Pancreas (tissue), 10 donors: ENCODE results near the gene PDE7B. TPM values are rescaled to one million over a fixed set of nuclear protein-coding genes. Genes with fewer than 3 reads are reported as not detected.
"Not testable (repeated sequence)": the region's sequence is repeated elsewhere in the genome, so short reads cannot be mapped to it uniquely, and the experiment has no call there.

Experiments used
- ATAC-seq, 4 donors: fragments of 200-7000 bp; cut with Tn5 transposase; one replicate each; pipeline versions ENCODE4 v1.8.0 to v1.9.1; 2020; ENCODE audit warnings: mild to moderate bottlenecking in 4 of 4, moderate library complexity in 4 of 4
- DNase-seq, 6 donors: peaks; one replicate each; pipeline ENCODE4 v3.0.0-alpha.2; 2020
- FAIRE-seq: peaks from 2 replicates; lab custom pipeline; 2012; peaks lifted over from hg19 to GRCh38; lab: Jason Lieb, UNC
- H3K27ac ChIP-seq, 4 donors: fragments of 200-600 bp; sonication (generic); 1 replicate in 3 of 4; 2 replicates in 1 of 4; pipeline versions ENCODE4 v1.5.0 to v1.8.0; 2020
- H3K27me3 ChIP-seq, 4 donors: fragments of 200-600 bp; one replicate each; pipeline ENCODE4 v1.8.0; 2021
- H3K36me3 ChIP-seq, 3 donors: fragments of 200-600 bp; sonication (generic) in 1 of 3; one replicate each; pipeline versions ENCODE4 v1.5.0 to v1.8.0; 2020 to 2021
- H3K4me1 ChIP-seq, 3 donors: fragments of 200-600 bp; one replicate each; pipeline ENCODE4 v1.8.0; 2021
- H3K4me3 ChIP-seq, 4 donors: fragments of 200-600 bp; sonication (generic) in 2 of 4; one replicate each; pipeline versions ENCODE4 v1.5.0 to v1.8.0; 2020 to 2021
- H3K9me3 ChIP-seq, 4 donors: fragments of 200-600 bp; one replicate each; pipeline ENCODE4 v1.8.0; 2021
- WGBS, 2 donors: extraction: QIAGEN DNeasy Blood & Tissue Kit; methylation state at CpG; one replicate each; pipeline ENCODE4 v1.1.7; 2013; 5-methylcytosine and 5-hydroxymethylcytosine counted together
- intact Hi-C, 3 donors: fragments of 100-400 bp; cut with DNase I; formaldehyde crosslinking; loops; one replicate each; pipeline versions ENCODE4 v1.11.1 to v1.14.2; 2022
- polyA plus RNA-seq, 2 donors: library from polyadenylated mRNA; stranded (reverse); fragments of 200-250 nt; gene quantifications; one replicate each; pipeline ENCODE4 v1.2.3, GENCODE V29; 2013
- total RNA-seq, 6 donors: library from RNA; stranded (reverse); fragmentation: NEBNext Ultra II Directional in 4 of 6; extraction: Animal tissue kit (Norgen Biotek cat#: 25700) in 4 of 6; gene quantifications; one replicate each; pipeline versions ENCODE4 v1.2.1 to v1.2.4, GENCODE V29; 2021 to 2023
- TF ChIP-seq, protein P1 (sequence below), 4 donors: fragments of 200-600 bp; sonication (generic) in 3 of 4; IDR thresholded peaks; one replicate each; pipeline versions ENCODE4 v1.5.0 to v1.8.0; 2021; ENCODE audit warnings: antibody characterized with exemption in 4 of 4
- donor health status: healthy with polysubstance abuse.
- donor health status: DM: no; HTN: no; CAD: no; lungs with moderate emphysema.
- donor health status: DM: no; HTN: no; CAD: no.
- donor health status: control.
- donor health status: control.
- donor health status: Bipolar disorder and iron deficiency.
- donor health status: DM: yes; HTN: yes; CAD: no.
- donor health status: DM: no; HTN: no; CAD: no.
- donor health status: DM: no; HTN: no; CAD: no.
- donor health status: DM: yes; HTN: yes; CAD: no.

PDE7B gene
- total and polyA plus RNA-seq, 8 donors, result 0.38 to 1.7 (median 0.76) TPM

DNA sequence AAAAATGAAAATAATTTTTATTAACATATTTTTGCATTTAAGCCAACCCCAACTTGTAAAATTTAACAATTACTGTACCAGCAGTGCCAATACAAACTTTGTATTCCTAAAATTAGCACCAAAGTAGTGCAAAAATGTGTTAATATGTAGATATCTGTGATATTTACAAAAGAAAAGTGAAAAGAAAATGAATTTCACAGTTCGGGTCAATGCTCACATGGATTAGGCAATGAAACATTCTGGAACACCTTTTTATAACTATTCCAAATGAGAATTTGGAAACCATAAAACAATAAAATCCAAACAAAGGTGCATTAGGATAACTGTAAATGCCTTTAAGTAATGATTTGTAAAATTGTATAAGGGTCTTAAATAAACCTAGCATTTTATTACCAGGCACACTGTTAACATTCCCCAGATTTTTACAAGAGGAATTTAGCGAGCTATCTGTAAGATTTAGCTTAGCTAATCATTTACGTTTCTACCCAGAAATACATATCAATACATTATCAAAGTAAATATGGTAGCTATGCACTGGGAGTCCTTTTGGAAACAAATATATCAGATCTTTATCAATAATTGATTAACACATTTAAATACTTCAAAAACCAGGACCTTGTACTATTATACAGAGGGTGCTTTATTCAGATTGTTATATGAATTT, 286.4 kb downstream of the PDE7B start:
- DNase-seq, result no peak
- FAIRE-seq, result no peak
- intact Hi-C loops, result no loop called here
- no peaks in the 10 kb centered on the region for H3K36me3 ChIP-seq
- H3K9me3 ChIP-seq, result no peaks in the 10 kb centered on the region
- H3K27ac ChIP-seq, result peak overlapping the region in 2 of 4 donors; percentile 17 to 37
- ATAC-seq, result peak in 2 of 4 donors; percentile 35 to 40
- H3K27me3 ChIP-seq, result no peaks in the 10 kb centered on the region
- TF ChIP-seq, protein P1, sequence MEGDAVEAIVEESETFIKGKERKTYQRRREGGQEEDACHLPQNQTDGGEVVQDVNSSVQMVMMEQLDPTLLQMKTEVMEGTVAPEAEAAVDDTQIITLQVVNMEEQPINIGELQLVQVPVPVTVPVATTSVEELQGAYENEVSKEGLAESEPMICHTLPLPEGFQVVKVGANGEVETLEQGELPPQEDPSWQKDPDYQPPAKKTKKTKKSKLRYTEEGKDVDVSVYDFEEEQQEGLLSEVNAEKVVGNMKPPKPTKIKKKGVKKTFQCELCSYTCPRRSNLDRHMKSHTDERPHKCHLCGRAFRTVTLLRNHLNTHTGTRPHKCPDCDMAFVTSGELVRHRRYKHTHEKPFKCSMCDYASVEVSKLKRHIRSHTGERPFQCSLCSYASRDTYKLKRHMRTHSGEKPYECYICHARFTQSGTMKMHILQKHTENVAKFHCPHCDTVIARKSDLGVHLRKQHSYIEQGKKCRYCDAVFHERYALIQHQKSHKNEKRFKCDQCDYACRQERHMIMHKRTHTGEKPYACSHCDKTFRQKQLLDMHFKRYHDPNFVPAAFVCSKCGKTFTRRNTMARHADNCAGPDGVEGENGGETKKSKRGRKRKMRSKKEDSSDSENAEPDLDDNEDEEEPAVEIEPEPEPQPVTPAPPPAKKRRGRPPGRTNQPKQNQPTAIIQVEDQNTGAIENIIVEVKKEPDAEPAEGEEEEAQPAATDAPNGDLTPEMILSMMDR (IDR thresholded peaks at IDR 0.05), result no peak
- no peak overlapping the region for H3K4me3 ChIP-seq
- peaks cover 6 to 13% (median 7%) of the 10 kb centered on the region in 3 donors for H3K4me1 ChIP-seq
- 15 to 18% methylated on average over 3 of the region's 3 CpGs for WGBS, 2 donors

DNA sequence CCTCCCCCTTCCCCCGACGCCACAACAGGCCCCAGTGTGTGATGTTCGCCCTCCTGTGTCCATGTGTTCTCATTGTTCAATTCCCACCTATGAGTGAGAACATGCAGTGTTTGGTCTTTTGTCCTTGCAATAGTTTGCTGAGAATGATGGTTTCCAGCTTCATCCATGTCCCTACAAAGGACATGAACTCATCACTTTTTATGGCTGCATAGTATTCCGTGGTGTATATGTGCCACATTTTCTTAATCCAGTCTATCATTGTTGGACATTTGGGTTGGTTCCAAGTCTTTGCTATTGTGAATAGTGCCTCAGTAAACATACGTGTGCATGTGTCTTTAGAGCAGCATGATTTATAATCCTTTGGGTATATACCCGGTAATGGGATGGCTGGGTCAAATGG, 287.6 kb downstream of the PDE7B start:
- H3K9me3 ChIP-seq, ATAC-seq, H3K27ac ChIP-seq, H3K27me3 ChIP-seq, DNase-seq, intact Hi-C loops, H3K36me3 ChIP-seq, H3K4me3 ChIP-seq, FAIRE-seq: not testable (repeated sequence)
- WGBS, 2 donors, result 93 to 95% methylated on average over 5 of the region's 6 CpGs
- peaks cover 6 to 13% (median 7%) of the 10 kb centered on the region in 3 donors for H3K4me1 ChIP-seq

DNA sequence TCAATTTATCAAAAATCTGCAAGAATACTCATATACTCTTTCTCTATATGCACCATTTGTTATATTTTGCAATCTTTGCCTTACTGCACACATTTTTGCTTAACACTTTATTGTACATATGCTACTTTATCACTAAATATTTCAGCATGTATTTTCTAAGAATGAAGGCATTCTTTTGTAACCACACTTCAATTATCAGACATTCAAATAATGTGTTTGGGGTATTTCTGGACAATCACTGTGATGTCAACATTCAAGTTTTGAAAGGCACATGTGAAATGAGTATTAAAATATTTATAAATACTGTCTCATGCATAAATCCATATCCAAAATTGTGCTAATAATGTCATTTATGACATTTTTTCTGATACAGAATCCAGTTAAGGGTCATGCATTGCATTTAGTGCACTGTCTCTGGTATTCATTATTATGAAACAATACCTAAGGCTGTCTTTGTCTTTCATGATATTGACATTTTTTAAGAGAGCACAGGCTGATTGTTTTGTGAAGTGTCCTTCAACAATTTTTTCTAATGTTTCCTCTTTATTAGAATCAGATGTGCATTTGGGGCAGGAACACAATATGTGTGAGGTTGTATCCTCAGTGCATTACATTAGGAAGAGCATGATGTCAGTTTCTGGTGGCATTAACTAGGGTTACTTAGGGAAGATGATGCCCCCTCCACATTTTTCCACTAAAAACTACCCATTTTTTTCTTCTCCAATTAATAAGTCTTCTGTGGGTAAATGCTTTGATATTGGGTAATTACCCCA, 292.9 kb downstream of the PDE7B start:
- FAIRE-seq (peak; percentile 9), DNase-seq (no peak), ATAC-seq (no peak)
- Histone ChIP-seq H3K4me3 (no peak overlapping the region), H3K9me3 (no peaks in the 10 kb centered on the region), H3K27ac (no peak overlapping the region), H3K36me3 (no peaks in the 10 kb centered on the region), H3K27me3 (no peaks in the 10 kb centered on the region), H3K4me1 (no peaks in the 10 kb centered on the region)
- intact Hi-C loops, result no loop called here
- TF ChIP-seq, protein P1 (IDR thresholded peaks at IDR 0.05), result no peak

DNA sequence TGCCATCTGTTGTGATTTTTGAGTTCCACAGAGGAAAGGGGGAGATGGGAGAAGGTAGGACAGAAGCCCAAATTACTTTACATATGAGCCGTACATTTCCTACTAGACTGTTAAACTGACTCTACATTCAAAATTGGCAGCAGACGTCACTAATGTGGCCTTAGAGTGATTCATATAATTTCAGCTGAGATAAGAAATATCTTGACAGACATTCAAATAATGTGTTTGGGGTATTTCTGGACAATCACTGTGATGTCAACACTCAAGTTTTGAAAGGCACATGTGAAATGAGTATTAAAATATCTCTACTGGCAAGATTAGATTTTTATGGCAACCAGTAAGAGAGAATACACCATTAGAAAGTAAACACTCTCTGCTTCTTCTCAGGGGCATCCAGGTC, 294.6 kb downstream of the PDE7B start:
- Histone ChIP-seq H3K4me3 (no peak overlapping the region), H3K9me3 (no peaks in the 10 kb centered on the region), H3K27me3 (no peaks in the 10 kb centered on the region), H3K36me3 (no peaks in the 10 kb centered on the region), H3K27ac (no peak overlapping the region), H3K4me1 (no peaks in the 10 kb centered on the region)
- FAIRE-seq (no peak), DNase-seq (no peak), ATAC-seq (no peak)
- WGBS, 2 donors, result 74 to 83% methylated on average over 2 of the region's 2 CpGs
- intact Hi-C loops, result no loop called here
- TF ChIP-seq, protein P1 (IDR thresholded peaks at IDR 0.05), result no peak

DNA sequence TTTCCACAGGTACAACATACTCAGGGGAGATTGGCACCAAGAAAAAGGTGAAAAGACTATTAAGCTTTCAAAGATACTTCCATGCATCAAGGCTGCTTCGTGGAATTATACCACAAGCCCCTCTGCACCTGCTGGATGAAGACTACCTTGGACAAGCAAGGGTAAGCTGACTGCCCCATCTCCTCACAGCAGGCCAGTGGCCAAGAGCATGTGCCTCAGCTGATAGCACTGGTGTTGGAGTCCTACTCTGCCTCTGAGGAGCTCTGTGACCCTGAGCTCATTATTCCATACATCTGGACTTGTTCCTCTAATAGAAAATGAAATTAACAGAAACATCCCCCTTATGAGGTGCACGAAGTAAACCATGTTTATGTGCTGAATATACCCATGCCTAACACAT, 295.8 kb downstream of the PDE7B start:
- 74 to 79% methylated on average over 2 of the region's 2 CpGs for WGBS, 2 donors
- Histone ChIP-seq H3K4me1 (no peaks in the 10 kb centered on the region), H3K27ac (no peak overlapping the region), H3K36me3 (no peaks in the 10 kb centered on the region), H3K27me3 (no peaks in the 10 kb centered on the region), H3K9me3 (no peaks in the 10 kb centered on the region), H3K4me3 (no peak overlapping the region)
- no peak for DNase-seq
- intact Hi-C loops, result no loop called here
- TF ChIP-seq, protein P1 (IDR thresholded peaks at IDR 0.05), result no peak
- no peak for FAIRE-seq
- ATAC-seq, result no peak
